ENCODE data around the gene SLC27A3.

SLC27A3 gene

GRCh38 chr1:153801028-153801625 is 25.9 kb downstream of the SLC27A3 start:
- DNase-seq, result no peak

GRCh38 chr1:153801786-153802697 is 26.8 kb downstream of the SLC27A3 start:
- no peak for DNase-seq

- DNase-seq, result no peak
Observed at GRCh38 chr1:153803470-153804056, 28.4 kb downstream of the SLC27A3 start.

- DNase-seq, result no peak
Observed at GRCh38 chr1:153804112-153804511, 28.9 kb downstream of the SLC27A3 start.

GRCh38 chr1:153805042-153805745 is 30.0 kb downstream of the SLC27A3 start:
- peak; percentile 86 for DNase-seq

- no peak for DNase-seq
Observed at GRCh38 chr1:153805886-153806719, 30.9 kb downstream of the SLC27A3 start.

- no peak for DNase-seq
Observed at GRCh38 chr1:153816283-153816889, 41.2 kb downstream of the SLC27A3 start.

GRCh38 chr1:153818876-153819275 is 43.7 kb downstream of the SLC27A3 start:
- no peak for DNase-seq

- no peak for DNase-seq
Observed at GRCh38 chr1:153827168-153827964, 52.2 kb downstream of the SLC27A3 start.

Measured in CD4-positive, alpha-beta T cell treated with Interleukin-10 for 1 hour (primary cell).